ENCODE data around the gene SYCP3.

SYCP3 gene

DNA sequence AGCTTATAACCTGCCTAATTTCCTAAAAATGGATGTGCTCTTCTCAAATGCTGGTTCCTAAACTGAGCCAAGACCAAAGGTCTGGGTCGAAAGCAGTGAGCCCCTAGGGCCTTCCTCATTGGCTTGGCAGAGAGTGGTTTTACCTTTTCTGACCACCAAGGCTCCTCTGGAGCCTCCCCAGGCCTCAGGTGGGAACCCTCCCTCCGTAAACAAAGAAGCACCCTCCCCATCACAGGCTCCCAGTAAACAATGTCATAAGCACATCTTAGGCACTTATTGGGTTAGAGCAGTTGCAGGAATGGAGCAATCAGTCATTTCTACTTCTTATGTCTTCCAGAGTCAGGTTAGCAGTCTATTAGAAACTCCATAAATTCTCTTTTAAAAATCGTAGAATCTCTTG is 35.8 kb downstream of the SYCP3 start:
- H3K4me1 ChIP-seq (ENCODE audit: control insufficient read depth, insufficient read depth, low read length) = peaks cover 30% of the 10 kb centered on the region

GRCh38 chr12:101700299-101700820 is 38.9 kb downstream of the SYCP3 start:
- H3K4me1 ChIP-seq (ENCODE audit: control insufficient read depth, insufficient read depth, low read length) = peaks cover 31% of the 10 kb centered on the region
- no peaks in the 10 kb centered on the region for H3K36me3 ChIP-seq (ENCODE audit: control insufficient read depth, insufficient read depth, low read length)
- peak overlapping the region; percentile 20 for H3K9ac ChIP-seq (ENCODE audit: low read length)
- no peak overlapping the region for H3K4me3 ChIP-seq (ENCODE audit: low read length)
- no peaks in the 10 kb centered on the region for H3K9me3 ChIP-seq (ENCODE audit: control insufficient read depth, low read length)
- H3K27me3 ChIP-seq (ENCODE audit: control insufficient read depth, insufficient read depth, low read length) = no peaks in the 10 kb centered on the region

More for the DNA sequence above, 35.8 kb downstream of the SYCP3 start:
- H3K9me3 ChIP-seq (ENCODE audit: control insufficient read depth, low read length) = no peaks in the 10 kb centered on the region
- H3K27me3 ChIP-seq (ENCODE audit: control insufficient read depth, insufficient read depth, low read length) = no peaks in the 10 kb centered on the region
- no peaks in the 10 kb centered on the region for H3K36me3 ChIP-seq (ENCODE audit: control insufficient read depth, insufficient read depth, low read length)
- H3K4me3 ChIP-seq (ENCODE audit: low read length) = no peak overlapping the region
- no peak overlapping the region for H3K9ac ChIP-seq (ENCODE audit: low read length)

DNA sequence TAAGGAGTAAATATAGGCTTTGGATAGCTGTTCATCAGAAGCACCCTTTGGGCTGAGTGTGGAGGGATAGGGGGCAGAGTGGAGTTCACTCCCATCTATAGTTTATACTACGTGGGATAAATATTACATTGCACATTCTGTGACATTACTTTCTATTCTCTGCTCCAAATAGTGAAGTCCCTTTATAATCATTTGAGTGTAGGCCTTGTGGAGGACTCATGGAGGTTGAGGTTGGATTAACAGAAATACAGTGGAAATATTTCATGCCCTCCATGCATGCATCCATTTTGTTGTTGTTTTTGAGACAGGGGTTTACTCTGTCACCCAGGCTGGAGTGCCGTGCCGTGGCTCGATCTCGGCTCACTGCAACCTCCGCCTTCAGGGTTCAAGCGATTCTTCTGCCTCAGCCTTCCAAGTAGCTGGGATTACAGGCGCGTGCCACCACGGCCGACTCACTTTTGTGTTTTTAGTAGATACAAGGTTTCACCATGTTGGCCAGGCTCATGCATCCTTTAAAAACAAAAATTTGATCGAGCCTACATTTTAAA is 40.4 kb downstream of the SYCP3 start:
- no peaks in the 10 kb centered on the region for H3K9me3 ChIP-seq (ENCODE audit: control insufficient read depth, low read length)
- H3K36me3 ChIP-seq (ENCODE audit: control insufficient read depth, insufficient read depth, low read length) = no peaks in the 10 kb centered on the region
- no peaks in the 10 kb centered on the region for H3K27me3 ChIP-seq (ENCODE audit: control insufficient read depth, insufficient read depth, low read length)
- peak overlapping the region; percentile 24 for H3K4me3 ChIP-seq (ENCODE audit: low read length)
- H3K4me1 ChIP-seq (ENCODE audit: control insufficient read depth, insufficient read depth, low read length) = peaks cover 33% of the 10 kb centered on the region
- H3K9ac ChIP-seq (ENCODE audit: low read length) = peak overlapping the region; percentile 88

DNA sequence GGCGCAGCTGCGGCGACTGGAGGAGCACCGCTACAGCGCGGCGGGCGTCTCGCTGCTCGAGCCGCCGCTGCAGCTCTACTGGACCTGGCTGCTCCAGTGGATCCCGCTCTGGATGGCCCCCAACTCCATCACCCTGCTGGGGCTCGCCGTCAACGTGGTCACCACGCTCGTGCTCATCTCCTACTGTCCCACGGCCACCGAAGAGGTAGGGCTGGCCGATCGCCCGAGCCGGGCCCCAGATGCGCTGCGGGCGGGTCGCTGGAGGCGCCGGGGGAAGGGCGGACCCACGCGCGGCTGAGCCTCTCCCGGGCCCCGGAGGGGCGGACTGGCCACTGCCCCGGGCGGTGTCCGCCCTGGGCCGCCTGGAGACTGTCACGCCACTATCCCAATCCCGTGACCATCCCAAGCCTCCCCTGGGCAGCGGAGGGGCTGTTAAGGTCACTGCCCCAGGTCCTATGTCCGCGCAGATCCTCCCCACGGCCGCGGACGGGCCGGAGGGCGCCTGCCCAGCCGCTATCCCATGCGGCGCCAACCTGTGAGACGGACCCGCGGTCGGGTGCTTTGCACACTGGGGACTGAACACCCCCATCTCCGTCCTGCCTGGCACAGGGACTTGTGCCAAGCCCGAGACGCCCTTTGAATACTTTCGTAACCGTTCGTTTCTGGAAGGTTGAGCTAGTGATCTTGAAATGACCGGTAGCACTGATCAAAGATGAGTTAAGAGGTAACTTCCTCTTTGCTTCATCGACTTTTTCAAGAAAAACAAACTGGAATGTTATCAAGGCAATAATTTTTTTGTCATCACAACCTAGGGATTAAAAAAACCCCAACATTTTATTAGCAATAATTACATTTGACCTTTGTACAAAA is 41.1 kb downstream of the SYCP3 start:
- peaks cover 26% of the 10 kb centered on the region for H3K4me1 ChIP-seq (ENCODE audit: control insufficient read depth, insufficient read depth, low read length)
- H3K9ac ChIP-seq (ENCODE audit: low read length) = peak overlapping the region; percentile 88
- H3K27me3 ChIP-seq (ENCODE audit: control insufficient read depth, insufficient read depth, low read length) = no peaks in the 10 kb centered on the region
- H3K36me3 ChIP-seq (ENCODE audit: control insufficient read depth, insufficient read depth, low read length) = no peaks in the 10 kb centered on the region
- H3K4me3 ChIP-seq (ENCODE audit: low read length) = peak overlapping the region; percentile 24
- no peaks in the 10 kb centered on the region for H3K9me3 ChIP-seq (ENCODE audit: control insufficient read depth, low read length)

GRCh38 chr12:101697197-101697929 is 41.9 kb downstream of the SYCP3 start, which contains the start of gene CHPT1:
CHPT1 (plus strand) TSS chr12:101697640; CDS start chr12:101697862, 222 bp downstream.
- no peaks in the 10 kb centered on the region for H3K36me3 ChIP-seq (ENCODE audit: control insufficient read depth, insufficient read depth, low read length)
- H3K27me3 ChIP-seq (ENCODE audit: control insufficient read depth, insufficient read depth, low read length) = no peaks in the 10 kb centered on the region
- peak within 1 kb of the TSS; percentile 64 for H3K4me3 ChIP-seq (ENCODE audit: low read length)
- no peaks in the 10 kb centered on the region for H3K9me3 ChIP-seq (ENCODE audit: control insufficient read depth, low read length)
- H3K9ac ChIP-seq (ENCODE audit: low read length) = peak within 1 kb of the TSS; percentile 88
- H3K4me1 ChIP-seq (ENCODE audit: control insufficient read depth, insufficient read depth, low read length) = peaks cover 25% of the 10 kb centered on the region

DNA sequence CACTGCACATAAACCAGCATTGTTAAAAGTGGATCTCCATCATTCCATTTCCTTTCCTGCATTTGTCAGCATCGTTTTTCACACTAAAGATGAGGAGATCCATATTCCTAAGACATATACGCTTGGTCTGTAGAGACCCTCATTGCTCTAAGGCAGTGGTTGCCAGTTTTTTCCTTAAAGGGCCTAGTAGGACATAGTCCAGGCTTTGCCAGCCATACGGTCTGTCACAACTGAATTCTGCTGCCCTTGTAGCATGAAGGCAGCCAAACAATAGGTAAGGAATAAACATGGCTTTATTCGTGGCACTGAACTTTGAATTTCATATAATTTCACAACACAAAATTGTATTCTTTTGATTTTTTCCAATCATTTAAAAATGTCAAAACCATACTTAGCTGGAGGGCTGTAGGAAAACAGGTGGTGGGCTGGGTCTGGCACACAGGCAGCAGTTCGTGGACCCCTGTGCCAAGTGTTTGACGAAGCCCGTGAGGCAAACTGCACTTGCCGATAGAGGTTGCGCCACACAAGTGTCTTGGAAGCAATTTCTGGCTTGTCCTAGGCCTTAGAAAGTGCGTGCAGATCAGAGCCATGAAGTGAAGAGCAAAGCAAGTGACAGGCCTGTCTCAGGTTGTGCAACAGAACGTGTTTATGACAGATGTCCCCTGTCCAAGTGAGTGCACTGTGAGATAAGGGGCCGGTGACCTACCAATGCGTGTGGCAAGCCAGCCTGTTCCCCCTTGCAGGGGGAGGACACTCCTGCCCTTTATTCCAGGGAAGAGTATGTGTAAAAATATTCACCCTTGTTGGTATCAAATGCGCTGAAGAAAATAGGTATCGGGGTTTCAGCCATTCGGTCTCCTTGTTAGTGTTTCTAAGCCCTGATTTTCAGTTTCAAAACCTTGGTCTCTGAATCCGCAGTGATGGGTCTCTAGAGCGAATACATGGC is 42.7 kb downstream of the SYCP3 start:
- H3K4me1 ChIP-seq (ENCODE audit: control insufficient read depth, insufficient read depth, low read length) = peaks cover 25% of the 10 kb centered on the region
- peak overlapping the region; percentile 88 for H3K9ac ChIP-seq (ENCODE audit: low read length)
- no peaks in the 10 kb centered on the region for H3K27me3 ChIP-seq (ENCODE audit: control insufficient read depth, insufficient read depth, low read length)
- peak overlapping the region; percentile 64 for H3K4me3 ChIP-seq (ENCODE audit: low read length)
- H3K9me3 ChIP-seq (ENCODE audit: control insufficient read depth, low read length) = no peaks in the 10 kb centered on the region
- no peaks in the 10 kb centered on the region for H3K36me3 ChIP-seq (ENCODE audit: control insufficient read depth, insufficient read depth, low read length)

DNA sequence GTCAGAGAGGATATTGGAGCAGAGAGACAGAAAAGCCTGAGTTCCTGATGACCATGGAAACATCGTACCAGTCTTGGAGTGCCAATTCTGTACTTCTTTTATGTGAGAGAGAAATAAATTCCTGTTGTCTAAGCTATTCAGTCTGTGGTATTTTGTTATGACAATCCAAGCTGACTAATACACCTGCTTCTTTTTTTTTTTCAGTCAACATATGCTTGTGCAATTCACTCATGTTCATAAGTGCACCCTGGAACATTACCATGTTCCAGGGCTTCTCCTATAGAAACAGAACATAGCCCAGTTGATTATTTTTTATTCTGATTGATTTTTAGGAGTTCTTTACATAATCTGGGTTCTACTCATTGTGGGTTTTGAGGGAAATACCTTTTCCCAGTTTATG is 43.6 kb downstream of the SYCP3 start:
- Histone ChIP-seq H3K4me1 (ENCODE audit: control insufficient read depth, insufficient read depth, low read length) (peaks cover 25% of the 10 kb centered on the region), H3K9me3 (ENCODE audit: control insufficient read depth, low read length) (no peaks in the 10 kb centered on the region), H3K36me3 (ENCODE audit: control insufficient read depth, insufficient read depth, low read length) (no peaks in the 10 kb centered on the region), H3K9ac (ENCODE audit: low read length) (no peak overlapping the region), H3K27me3 (ENCODE audit: control insufficient read depth, insufficient read depth, low read length) (no peaks in the 10 kb centered on the region), H3K4me3 (ENCODE audit: low read length) (no peak overlapping the region)

GRCh38 chr12:101694986-101695385 is 44.3 kb downstream of the SYCP3 start:
- Histone ChIP-seq H3K27me3 (ENCODE audit: control insufficient read depth, insufficient read depth, low read length) (no peaks in the 10 kb centered on the region), H3K4me1 (ENCODE audit: control insufficient read depth, insufficient read depth, low read length) (peaks cover 20% of the 10 kb centered on the region), H3K4me3 (ENCODE audit: low read length) (no peak overlapping the region), H3K9me3 (ENCODE audit: control insufficient read depth, low read length) (no peaks in the 10 kb centered on the region), H3K9ac (ENCODE audit: low read length) (no peak overlapping the region), H3K36me3 (ENCODE audit: control insufficient read depth, insufficient read depth, low read length) (no peaks in the 10 kb centered on the region)

GRCh38 chr12:101694297-101694848 is 44.9 kb downstream of the SYCP3 start:
- H3K9ac ChIP-seq (ENCODE audit: low read length) = no peak overlapping the region
- no peaks in the 10 kb centered on the region for H3K27me3 ChIP-seq (ENCODE audit: control insufficient read depth, insufficient read depth, low read length)
- no peaks in the 10 kb centered on the region for H3K36me3 ChIP-seq (ENCODE audit: control insufficient read depth, insufficient read depth, low read length)
- H3K4me3 ChIP-seq (ENCODE audit: low read length) = no peak overlapping the region
- peaks cover 16% of the 10 kb centered on the region for H3K4me1 ChIP-seq (ENCODE audit: control insufficient read depth, insufficient read depth, low read length)
- no peaks in the 10 kb centered on the region for H3K9me3 ChIP-seq (ENCODE audit: control insufficient read depth, low read length)

DNA sequence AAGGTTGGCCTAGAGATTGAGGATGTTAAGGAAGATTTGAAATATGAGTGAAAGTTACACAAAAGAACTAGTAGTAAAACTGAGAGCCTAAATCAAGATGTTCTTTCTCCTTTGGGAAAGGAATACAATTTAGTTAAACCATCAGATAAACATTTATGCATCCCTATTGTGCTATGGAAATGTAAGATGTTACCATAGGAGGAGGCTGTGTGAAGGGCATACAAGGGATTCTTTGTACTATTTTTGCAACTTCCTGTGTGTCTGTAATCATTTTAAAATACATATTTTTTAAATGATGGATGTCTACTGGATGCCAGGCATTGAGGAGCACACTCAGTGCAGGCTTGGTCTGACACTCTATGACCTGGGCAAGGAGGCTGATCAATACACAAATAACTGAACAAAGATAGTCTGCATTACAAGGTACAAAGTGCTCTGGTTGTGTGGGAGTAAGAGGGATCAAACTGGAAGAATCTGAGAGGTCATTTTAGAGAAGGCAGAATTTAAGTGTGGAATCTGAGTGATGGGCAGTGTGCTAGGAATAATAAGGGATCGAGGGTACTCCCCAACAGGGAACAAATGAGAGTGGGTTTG is 47.7 kb downstream of the SYCP3 start:
- no peak overlapping the region for H3K4me3 ChIP-seq (ENCODE audit: low read length)
- peaks cover 13% of the 10 kb centered on the region for H3K4me1 ChIP-seq (ENCODE audit: control insufficient read depth, insufficient read depth, low read length)
- H3K9me3 ChIP-seq (ENCODE audit: control insufficient read depth, low read length) = no peaks in the 10 kb centered on the region
- H3K36me3 ChIP-seq (ENCODE audit: control insufficient read depth, insufficient read depth, low read length) = no peaks in the 10 kb centered on the region
- H3K9ac ChIP-seq (ENCODE audit: low read length) = no peak overlapping the region
- H3K27me3 ChIP-seq (ENCODE audit: control insufficient read depth, insufficient read depth, low read length) = no peaks in the 10 kb centered on the region

Measured in mucosa of stomach (tissue), 1 donor.